GM12878 (cell line): ENCODE results near the gene GATAD2B. TPM values are rescaled to one million over a fixed set of nuclear protein-coding genes. Genes with fewer than 3 reads are reported as not detected.
A peak's percentile ranks its signal among the peaks of the same experiment; 100 is the strongest.

Experiments used
- ASH2L ChIP-seq: fragments of 300-600, 200-600 bp; sonication (generic); IDR thresholded peaks from 2 replicates; pipeline ENCODE4 v1.6.1; 2017; ENCODE audit warnings: low read depth, mild to moderate bottlenecking, borderline replicate concordance
- BRCA1 ChIP-seq: IDR thresholded peaks from 2 replicates; pipeline ENCODE4 v1.6.1; 2011; ENCODE audit warnings: low read depth, low read length, improper control_type of control experiment
- CEBPB ChIP-seq, 2 experiments: fragments of 150-350 bp in 1 of 2; IDR thresholded peaks; 2 replicates each; pipeline ENCODE4 v1.6.1; 2012 to 2014; ENCODE audit warnings: low read depth in 2 of 2, low read length in 2 of 2, borderline replicate concordance in 1 of 2, inconsistent platforms in 1 of 2
- CHD2 ChIP-seq: IDR thresholded peaks from 2 replicates; pipeline ENCODE4 v1.6.1; 2011; ENCODE audit warnings: low read depth, low read length, improper control_type of control experiment, borderline replicate concordance
- CREB1 ChIP-seq: IDR thresholded peaks from 2 replicates; pipeline ENCODE4 v1.6.1; 2012; ENCODE audit warnings: low read depth, mild to moderate bottlenecking, inconsistent platforms
- CREM ChIP-seq: IDR thresholded peaks from 2 replicates; pipeline ENCODE4 v1.6.1; 2014; ENCODE audit warnings: antibody characterized with exemption, low read depth
- EED ChIP-seq: sonication (generic); IDR thresholded peaks from 2 replicates; pipeline ENCODE4 v1.6.1; 2016; ENCODE audit warnings: antibody characterized with exemption, low read depth
- ETV6 ChIP-seq, 2 experiments: fragments of 450-650 bp in 1 of 2; IDR thresholded peaks in 1 of 2; conservative IDR thresholded peaks in 1 of 2; 2 replicates each; pipeline ENCODE4 v1.6.1; 2014; ENCODE audit warnings: antibody characterized with exemption in 1 of 2, borderline replicate concordance in 1 of 2, low read depth in 1 of 2, mild to moderate bottlenecking in 1 of 2, moderate library complexity in 1 of 2
- GATAD2B ChIP-seq: fragments of 450-650 bp; conservative IDR thresholded peaks from 2 replicates; pipeline ENCODE4 v1.6.1; 2017; ENCODE audit warnings: low read depth, mild to moderate bottlenecking, moderate library complexity
- IKZF1 ChIP-seq: fragments of 450-650 bp; conservative IDR thresholded peaks from 2 replicates; pipeline ENCODE4 v1.6.1; 2017; ENCODE audit warnings: antibody characterized with exemption, mild to moderate bottlenecking
- IRF4 ChIP-seq: IDR thresholded peaks from 2 replicates; pipeline ENCODE4 v1.6.1; 2011; ENCODE audit warnings: low read depth, low read length
- KLF5 ChIP-seq: fragments of 450-650 bp; IDR thresholded peaks from 2 replicates; pipeline ENCODE4 v1.6.1; 2014; ENCODE audit warnings: mild to moderate bottlenecking; ENCODE audit not compliant: partially characterized antibody
- LARP7 ChIP-seq: fragments of 450-650 bp; IDR thresholded peaks from 2 replicates; pipeline ENCODE4 v1.6.1; 2017; ENCODE audit warnings: mild to moderate bottlenecking
- MYC ChIP-seq: IDR thresholded peaks from 2 replicates; pipeline ENCODE4 v1.6.1; 2011; ENCODE audit warnings: mild to moderate bottlenecking, low read length, moderate library complexity, inconsistent platforms; ENCODE audit not compliant: insufficient read depth, insufficient replicate concordance, insufficient read length, severe bottlenecking
- NR2F1 ChIP-seq: fragments of 450-650 bp; conservative IDR thresholded peaks from 2 replicates; pipeline ENCODE4 v1.6.1; 2017; ENCODE audit warnings: mild to moderate bottlenecking
- POLR2AphosphoS2 ChIP-seq: IDR thresholded peaks from 2 replicates; pipeline ENCODE4 v1.6.1; 2011; ENCODE audit warnings: low read depth, mild to moderate bottlenecking, low read length, improper control_type of control experiment, moderate library complexity
- POLR2AphosphoS5 ChIP-seq: IDR thresholded peaks from 2 replicates; pipeline ENCODE4 v1.6.1; 2011; ENCODE audit warnings: mild to moderate bottlenecking, low read length, inconsistent platforms
- SMARCA5 ChIP-seq: fragments of 450-650 bp; IDR thresholded peaks from 2 replicates; pipeline ENCODE4 v1.6.1; 2017; ENCODE audit warnings: mild to moderate bottlenecking
- SUPT20H ChIP-seq: IDR thresholded peaks from 2 replicates; pipeline ENCODE4 v1.6.1; 2011; ENCODE audit warnings: low read depth, mild to moderate bottlenecking, low read length, moderate library complexity, borderline replicate concordance; ENCODE audit not compliant: control insufficient read depth
- TCF7 ChIP-seq: IDR thresholded peaks from 2 replicates; pipeline ENCODE4 v1.6.1; 2014; ENCODE audit warnings: antibody characterized with exemption, borderline replicate concordance
- polyA plus RNA-seq, 11 experiments: library from polyadenylated mRNA; depleted of rRNA in 4 of 11; unstranded in 6 of 11; stranded (reverse) in 5 of 11; fragments of >200 nt; fragmentation: Nextera tagmentation in 4 of 11; fragmentation: Illumina TruSeq in 1 of 11; extraction: Ambion mirVana in 4 of 11; extraction: Trizol in 1 of 11; gene quantifications; 1 replicate in 1 of 11; 2 replicates in 10 of 11; pipeline versions ENCODE4 v1.2.1 to v1.2.3, GENCODE V29; 2011 to 2016; ENCODE audit warnings: inconsistent platforms in 2 of 11, missing spikeins in 2 of 11, low read depth in 1 of 11
- total RNA-seq, 4 experiments: library from RNA; depleted of rRNA in 3 of 4; stranded (reverse); fragments of >200 nt in 3 of 4; fragmentation: Illumina TruSeq in 1 of 4; extraction: Trizol in 1 of 4; gene quantifications; 2 replicates each; pipeline versions ENCODE4 v1.2.1 to v1.2.3, GENCODE V29; 2013 to 2021
- TF ChIP-seq, protein P1 (sequence below): IDR thresholded peaks from 2 replicates; pipeline ENCODE4 v1.6.1; 2012; ENCODE audit warnings: low read length, inconsistent platforms
- TF ChIP-seq, protein P2 (sequence below): fragments of 450-650 bp; IDR thresholded peaks from 2 replicates; pipeline ENCODE4 v1.6.1; 2017; ENCODE audit warnings: mild to moderate bottlenecking, low read depth, inconsistent platforms; ENCODE audit not compliant: poor library complexity, severe bottlenecking
- TF ChIP-seq, protein P3 (sequence below): IDR thresholded peaks from 2 replicates; pipeline ENCODE4 v1.6.1; 2011; ENCODE audit warnings: mild to moderate bottlenecking, low read depth, low read length, moderate library complexity; ENCODE audit not compliant: insufficient replicate concordance
- TF ChIP-seq, protein P4 (sequence below): fragments of 450-650 bp; IDR thresholded peaks from 2 replicates; pipeline ENCODE4 v1.6.1; 2016; ENCODE audit warnings: mild to moderate bottlenecking

Gene GATAD2B
- total and polyA plus RNA-seq, 10 of the 15 experiments (the other 5 are each of a cell fraction or from before 2014, with no cell fraction given) = 2.4 to 63.1 (median 8.7) TPM

DNA sequence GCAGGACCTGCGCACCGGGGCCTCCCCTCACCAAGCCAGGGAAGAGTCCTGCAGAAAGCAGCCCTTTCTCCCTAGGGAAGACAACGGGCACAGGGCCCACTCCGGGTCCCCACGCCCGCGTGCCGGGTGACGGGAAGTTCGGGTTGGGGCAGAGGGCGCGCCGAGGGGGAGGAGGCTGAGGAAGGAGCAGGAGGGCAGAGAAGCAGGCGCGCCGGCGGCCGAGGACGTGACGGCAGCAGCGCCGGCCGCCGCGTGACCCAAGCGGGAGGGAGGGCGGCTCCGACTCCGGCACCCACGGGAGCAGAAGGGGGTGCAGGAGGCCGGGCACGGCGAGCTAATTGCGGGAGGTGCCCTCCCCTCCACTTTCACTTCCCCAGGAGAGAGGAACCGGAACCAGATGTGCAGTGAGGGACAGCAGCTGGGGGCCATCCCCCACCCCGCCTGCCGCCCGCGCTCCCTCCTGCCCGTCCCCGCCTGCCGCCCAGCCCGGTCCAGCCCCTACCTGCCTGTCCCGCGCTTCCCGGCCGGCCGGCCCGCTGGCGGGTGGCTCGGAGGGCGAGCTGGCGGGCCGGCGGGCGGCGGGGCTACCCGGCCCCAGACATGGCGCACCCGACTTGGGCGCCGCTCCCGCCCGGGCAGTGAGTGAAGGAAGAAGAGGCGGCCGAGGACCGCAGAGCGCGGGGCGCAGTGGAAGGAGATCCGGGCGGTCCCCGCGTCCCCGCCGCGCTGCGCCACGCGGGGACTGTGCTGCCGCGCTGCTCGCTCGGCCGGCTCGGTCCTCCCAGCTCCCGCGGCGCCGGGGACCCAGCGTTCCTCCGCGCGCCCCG is 23.2 kb upstream of the GATAD2B start (continued):
- peak; percentile 74; the same call in 1 of the 2 replicates for TF ChIP-seq CREB1
- peak; percentile 73; the same call in 1 of the 2 replicates for TF ChIP-seq EED
- peak; percentile 30; the same call in 1 of the 2 replicates for TF ChIP-seq POLR2AphosphoS2
- TF ChIP-seq SUPT20H = no peak
- TF ChIP-seq, protein P1, sequence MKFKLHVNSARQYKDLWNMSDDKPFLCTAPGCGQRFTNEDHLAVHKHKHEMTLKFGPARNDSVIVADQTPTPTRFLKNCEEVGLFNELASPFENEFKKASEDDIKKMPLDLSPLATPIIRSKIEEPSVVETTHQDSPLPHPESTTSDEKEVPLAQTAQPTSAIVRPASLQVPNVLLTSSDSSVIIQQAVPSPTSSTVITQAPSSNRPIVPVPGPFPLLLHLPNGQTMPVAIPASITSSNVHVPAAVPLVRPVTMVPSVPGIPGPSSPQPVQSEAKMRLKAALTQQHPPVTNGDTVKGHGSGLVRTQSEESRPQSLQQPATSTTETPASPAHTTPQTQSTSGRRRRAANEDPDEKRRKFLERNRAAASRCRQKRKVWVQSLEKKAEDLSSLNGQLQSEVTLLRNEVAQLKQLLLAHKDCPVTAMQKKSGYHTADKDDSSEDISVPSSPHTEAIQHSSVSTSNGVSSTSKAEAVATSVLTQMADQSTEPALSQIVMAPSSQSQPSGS = no peak
- TF ChIP-seq CHD2 = peak; percentile 57; the same call in 1 of the 2 replicates
- TF ChIP-seq BRCA1 = no peak
- peak; percentile 88 for TF ChIP-seq SMARCA5
- no peak for TF ChIP-seq MYC
- TF ChIP-seq LARP7 = peak; percentile 94
- TF ChIP-seq GATAD2B = peak; percentile 85
- TF ChIP-seq, protein P2, sequence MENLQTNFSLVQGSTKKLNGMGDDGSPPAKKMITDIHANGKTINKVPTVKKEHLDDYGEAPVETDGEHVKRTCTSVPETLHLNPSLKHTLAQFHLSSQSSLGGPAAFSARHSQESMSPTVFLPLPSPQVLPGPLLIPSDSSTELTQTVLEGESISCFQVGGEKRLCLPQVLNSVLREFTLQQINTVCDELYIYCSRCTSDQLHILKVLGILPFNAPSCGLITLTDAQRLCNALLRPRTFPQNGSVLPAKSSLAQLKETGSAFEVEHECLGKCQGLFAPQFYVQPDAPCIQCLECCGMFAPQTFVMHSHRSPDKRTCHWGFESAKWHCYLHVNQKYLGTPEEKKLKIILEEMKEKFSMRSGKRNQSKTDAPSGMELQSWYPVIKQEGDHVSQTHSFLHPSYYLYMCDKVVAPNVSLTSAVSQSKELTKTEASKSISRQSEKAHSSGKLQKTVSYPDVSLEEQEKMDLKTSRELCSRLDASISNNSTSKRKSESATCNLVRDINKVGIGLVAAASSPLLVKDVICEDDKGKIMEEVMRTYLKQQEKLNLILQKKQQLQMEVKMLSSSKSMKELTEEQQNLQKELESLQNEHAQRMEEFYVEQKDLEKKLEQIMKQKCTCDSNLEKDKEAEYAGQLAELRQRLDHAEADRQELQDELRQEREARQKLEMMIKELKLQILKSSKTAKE = no peak
- TF ChIP-seq TCF7 = no peak
- no peak; the same call in 1 of the 2 replicates for TF ChIP-seq CREM
- TF ChIP-seq ETV6 (conservative IDR thresholded peaks at IDR 0.05 in 1 of 2, IDR thresholded peaks at IDR 0.05 in 1 of 2; ENCODE audit: borderline replicate concordance in 1 of 2, low read depth in 1 of 2) = peak in 1 of 2 experiments; percentile 93; a peak in 2 of 4 replicates
- TF ChIP-seq POLR2AphosphoS5 = peak; percentile 63
- TF ChIP-seq ASH2L = no peak
- TF ChIP-seq IRF4 = peak; percentile 88
- peak; percentile 24 for TF ChIP-seq KLF5
- no peak for TF ChIP-seq CEBPB (IDR thresholded peaks at IDR 0.05; ENCODE audit: borderline replicate concordance in 1 of 2, low read depth in 2 of 2, low read length in 2 of 2)
- TF ChIP-seq, protein P3, sequence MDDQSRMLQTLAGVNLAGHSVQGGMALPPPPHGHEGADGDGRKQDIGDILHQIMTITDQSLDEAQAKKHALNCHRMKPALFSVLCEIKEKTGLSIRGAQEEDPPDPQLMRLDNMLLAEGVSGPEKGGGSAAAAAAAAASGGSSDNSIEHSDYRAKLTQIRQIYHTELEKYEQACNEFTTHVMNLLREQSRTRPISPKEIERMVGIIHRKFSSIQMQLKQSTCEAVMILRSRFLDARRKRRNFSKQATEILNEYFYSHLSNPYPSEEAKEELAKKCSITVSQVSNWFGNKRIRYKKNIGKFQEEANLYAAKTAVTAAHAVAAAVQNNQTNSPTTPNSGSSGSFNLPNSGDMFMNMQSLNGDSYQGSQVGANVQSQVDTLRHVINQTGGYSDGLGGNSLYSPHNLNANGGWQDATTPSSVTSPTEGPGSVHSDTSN = peak; percentile 78
- TF ChIP-seq, protein P4, sequence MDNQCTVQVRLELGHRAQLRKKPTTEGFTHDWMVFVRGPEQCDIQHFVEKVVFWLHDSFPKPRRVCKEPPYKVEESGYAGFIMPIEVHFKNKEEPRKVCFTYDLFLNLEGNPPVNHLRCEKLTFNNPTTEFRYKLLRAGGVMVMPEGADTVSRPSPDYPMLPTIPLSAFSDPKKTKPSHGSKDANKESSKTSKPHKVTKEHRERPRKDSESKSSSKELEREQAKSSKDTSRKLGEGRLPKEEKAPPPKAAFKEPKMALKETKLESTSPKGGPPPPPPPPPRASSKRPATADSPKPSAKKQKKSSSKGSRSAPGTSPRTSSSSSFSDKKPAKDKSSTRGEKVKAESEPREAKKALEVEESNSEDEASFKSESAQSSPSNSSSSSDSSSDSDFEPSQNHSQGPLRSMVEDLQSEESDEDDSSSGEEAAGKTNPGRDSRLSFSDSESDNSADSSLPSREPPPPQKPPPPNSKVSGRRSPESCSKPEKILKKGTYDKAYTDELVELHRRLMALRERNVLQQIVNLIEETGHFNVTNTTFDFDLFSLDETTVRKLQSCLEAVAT = 0 out of 2 replicates have a peak, but pooled peaks have one; percentile 60
- peak; percentile 96 for TF ChIP-seq IKZF1
- TF ChIP-seq NR2F1 = peak; percentile 34; the same call in 1 of the 2 replicates
